ENCODE results near the gene NANS. TPM values are rescaled to one million over a fixed set of nuclear protein-coding genes. Genes with fewer than 3 reads are reported as not detected.
"Not testable (repeated sequence)": the region's sequence is repeated elsewhere in the genome, so short reads cannot be mapped to it uniquely, and the experiment has no call there.

NANS gene
- total RNA-seq, 2 experiments from 2014 or later = 48.4 to 51.9 TPM

- DNase-seq; H3K27me3 Mint-ChIP-seq; H3K4me3 Mint-ChIP-seq; H3K27ac Mint-ChIP-seq; H3K9me3 Mint-ChIP-seq; POLR2A ChIA-PET; intact Hi-C loops (cut with micrococcal nuclease): not testable (repeated sequence)
- Mint-ChIP-seq H3K36me3 (peaks cover 11% of the 10 kb centered on the region), H3K4me1 (ENCODE audit: low read depth) (peaks cover 28% of the 10 kb centered on the region)
- CTCF ChIA-PET = interaction anchor here (1.9 kb wide), 1 partner anchor 140 kb away, joined by 4 read pairs; no protein-coding TSS in a partner anchor
Observed at GRCh38 chr9:98124091-98124490, 67.6 kb downstream of the NANS start.

DNA sequence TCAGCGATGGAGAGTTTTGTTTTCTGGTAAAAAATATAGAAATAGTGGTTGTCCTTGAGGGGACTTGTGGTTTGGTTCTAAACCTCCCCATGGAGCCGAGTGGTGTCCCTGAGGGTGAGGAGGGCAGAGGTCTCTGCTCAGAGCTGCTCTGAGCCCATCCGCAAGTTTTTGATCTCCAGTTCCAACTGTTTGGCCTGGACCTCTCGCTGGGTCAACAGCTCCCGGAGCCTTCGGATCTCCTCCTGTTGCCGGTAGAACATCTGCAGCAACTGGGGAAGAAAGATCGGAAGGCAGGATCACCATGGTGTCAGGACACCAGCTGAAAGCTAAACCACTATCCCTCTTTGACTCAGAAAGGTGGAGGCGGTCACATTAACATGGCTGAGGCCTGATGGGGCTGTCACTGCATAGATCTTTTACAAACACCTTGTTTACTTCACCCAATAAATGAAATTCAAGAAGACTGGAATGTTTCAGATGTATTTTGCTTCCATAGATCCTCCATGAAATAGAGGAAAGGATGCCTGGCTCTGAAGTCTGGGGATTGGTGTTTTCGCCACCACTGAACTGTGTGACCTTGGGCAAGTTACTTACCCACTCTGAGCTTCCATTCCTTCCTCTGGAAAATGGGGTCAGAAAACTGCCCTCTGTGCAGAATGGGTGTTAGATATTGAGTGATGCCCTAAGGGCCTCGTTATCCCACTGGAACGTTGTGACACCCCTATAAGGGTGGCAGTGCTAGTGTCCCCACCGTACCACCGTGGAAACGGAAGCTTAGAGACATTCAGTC, 68.3 kb downstream of the NANS start:
- ChIA-PET POLR2A (no interaction called here), CTCF (no interaction called here)
- intact Hi-C loops (cut with micrococcal nuclease) = no loop called here

DNA sequence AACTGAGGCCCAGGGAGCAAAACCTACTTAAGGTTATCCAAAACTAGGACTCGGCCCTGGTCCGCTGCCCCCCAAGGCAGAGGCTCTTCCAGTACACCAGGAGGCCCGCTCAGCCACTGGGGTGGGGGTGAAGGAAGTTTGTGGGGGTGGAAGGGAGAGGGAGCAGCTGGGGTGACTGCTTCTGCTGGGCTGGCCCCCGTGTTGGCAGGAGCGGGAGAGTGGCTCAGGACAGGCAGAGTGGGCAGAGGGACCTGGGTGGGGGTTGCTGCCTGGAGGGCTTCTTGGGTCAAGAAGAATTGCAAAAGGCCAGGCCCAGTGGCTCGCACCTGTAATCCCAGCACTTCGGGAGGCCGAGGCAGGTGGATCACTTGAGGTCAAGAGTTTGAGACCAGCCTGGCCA, 70.7 kb downstream of the NANS start:
- ChIA-PET POLR2A (no interaction called here), CTCF (no interaction called here)
- H3K27ac Mint-ChIP-seq = no peak overlapping the region
- intact Hi-C loops (cut with micrococcal nuclease) = no loop called here
- no peaks in the 10 kb centered on the region for H3K27me3 Mint-ChIP-seq
- DNase-seq = no peak
- H3K36me3 Mint-ChIP-seq = peaks cover 8% of the 10 kb centered on the region
- no peak overlapping the region for H3K4me3 Mint-ChIP-seq
- H3K9me3 Mint-ChIP-seq = no peaks in the 10 kb centered on the region
- peaks cover 6% of the 10 kb centered on the region for H3K4me1 Mint-ChIP-seq (ENCODE audit: low read depth)

More for the DNA sequence above, 68.3 kb downstream of the NANS start:
- no peak overlapping the region for H3K27ac Mint-ChIP-seq
- H3K36me3 Mint-ChIP-seq = peaks cover 8% of the 10 kb centered on the region
- H3K9me3 Mint-ChIP-seq = no peaks in the 10 kb centered on the region
- H3K4me1 Mint-ChIP-seq (ENCODE audit: low read depth) = peaks cover 28% of the 10 kb centered on the region
- DNase-seq = no peak
- H3K4me3 Mint-ChIP-seq = no peak overlapping the region
- no peaks in the 10 kb centered on the region for H3K27me3 Mint-ChIP-seq

DNA sequence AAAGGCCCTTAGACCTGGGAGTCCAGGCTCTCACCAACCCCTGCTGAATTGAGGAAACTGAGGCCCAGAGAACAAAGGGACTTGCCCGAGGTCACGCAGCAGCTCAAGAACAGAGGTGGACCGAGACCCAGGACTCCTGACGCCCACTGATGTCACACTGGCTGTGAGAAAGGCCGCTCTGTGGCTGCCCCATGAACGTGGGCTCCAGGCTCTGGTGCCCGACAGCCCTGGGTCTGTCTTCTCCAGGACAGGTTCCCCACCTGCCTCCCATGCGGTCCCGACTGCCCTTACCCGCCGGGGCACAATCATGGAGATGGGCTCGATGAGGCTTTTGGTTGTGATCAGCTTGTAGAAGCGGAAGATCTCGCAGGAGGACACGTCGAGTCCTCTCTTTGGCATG, 71.8 kb downstream of the NANS start:
- no peaks in the 10 kb centered on the region for H3K9me3 Mint-ChIP-seq
- ChIA-PET POLR2A (no interaction called here), CTCF (interaction anchor here (1.0 to 1.3 kb wide), 2 partner anchors 9 to 135 kb away, joined by 3 to 7 read pairs; partner anchors contain the start of gene TRIM14)
- H3K4me1 Mint-ChIP-seq (ENCODE audit: low read depth) = peaks cover 5% of the 10 kb centered on the region
- H3K27ac Mint-ChIP-seq = no peak overlapping the region
- H3K27me3 Mint-ChIP-seq = no peaks in the 10 kb centered on the region
- peaks cover 8% of the 10 kb centered on the region for H3K36me3 Mint-ChIP-seq
- intact Hi-C loops (cut with micrococcal nuclease) = no loop called here
- H3K4me3 Mint-ChIP-seq = no peak overlapping the region
- DNase-seq = no peak

GRCh38 chr9:98129451-98129881, 72.9 kb downstream of the NANS start:
- H3K36me3 Mint-ChIP-seq = peaks cover 6% of the 10 kb centered on the region
- ChIA-PET CTCF (interaction anchor here (1.0 to 1.3 kb wide), 2 partner anchors 11 to 134 kb away, joined by 3 to 7 read pairs; partner anchors contain the start of gene TRIM14), POLR2A (no interaction called here)
- DNase-seq = no peak
- no peaks in the 10 kb centered on the region for H3K9me3 Mint-ChIP-seq
- no peak overlapping the region for H3K27ac Mint-ChIP-seq
- intact Hi-C loops (cut with micrococcal nuclease) = no loop called here
- H3K27me3 Mint-ChIP-seq = no peaks in the 10 kb centered on the region
- H3K4me1 Mint-ChIP-seq (ENCODE audit: low read depth) = peaks cover 5% of the 10 kb centered on the region
- H3K4me3 Mint-ChIP-seq = no peak overlapping the region

- H3K4me1 Mint-ChIP-seq (ENCODE audit: low read depth); POLR2A ChIA-PET; H3K4me3 Mint-ChIP-seq; intact Hi-C loops (cut with micrococcal nuclease); H3K9me3 Mint-ChIP-seq; CTCF ChIA-PET; H3K27ac Mint-ChIP-seq; DNase-seq; H3K27me3 Mint-ChIP-seq; H3K36me3 Mint-ChIP-seq: not testable (repeated sequence)
Observed at GRCh38 chr9:98130060-98130459, 73.5 kb downstream of the NANS start.

DNA sequence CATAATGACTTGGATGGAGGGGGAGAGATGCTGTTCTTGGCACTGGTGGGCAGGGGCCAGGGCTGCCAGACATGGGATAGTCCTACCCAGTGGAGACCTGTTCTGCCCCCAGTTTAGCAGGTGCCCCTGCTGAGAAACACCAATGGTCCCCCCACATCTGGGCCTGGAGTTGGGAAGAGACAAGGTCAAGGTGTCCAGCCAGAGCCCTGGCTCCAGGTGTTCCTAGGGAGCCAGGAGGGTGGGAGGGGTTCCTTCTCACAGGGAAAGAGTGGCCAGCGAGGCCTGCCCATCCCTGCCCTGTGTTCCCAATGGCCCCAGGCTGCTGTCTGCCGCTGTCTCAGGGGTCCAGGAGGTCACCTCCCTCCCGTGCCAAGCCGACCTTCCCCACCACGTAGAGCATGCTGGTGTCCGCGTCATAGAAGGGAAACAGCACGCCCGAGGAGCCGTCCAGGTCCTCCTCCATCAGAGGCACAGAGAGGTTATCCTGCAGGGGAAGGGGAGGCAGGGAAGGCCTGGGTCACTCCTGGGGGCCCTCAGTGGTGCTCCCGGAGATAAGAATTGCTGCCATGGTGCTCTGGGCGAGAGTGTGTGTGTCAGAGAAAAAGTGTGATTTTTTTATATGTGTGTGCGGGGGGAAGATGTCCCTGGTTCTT, 74.2 kb downstream of the NANS start:
- no peak overlapping the region for H3K4me3 Mint-ChIP-seq
- H3K27ac Mint-ChIP-seq = no peak overlapping the region
- DNase-seq = no peak
- H3K27me3 Mint-ChIP-seq = no peaks in the 10 kb centered on the region
- ChIA-PET POLR2A (no interaction called here), CTCF (no interaction called here)
- H3K4me1 Mint-ChIP-seq (ENCODE audit: low read depth) = peaks cover 5% of the 10 kb centered on the region
- no peaks in the 10 kb centered on the region for H3K9me3 Mint-ChIP-seq
- peaks cover 6% of the 10 kb centered on the region for H3K36me3 Mint-ChIP-seq
- intact Hi-C loops (cut with micrococcal nuclease) = no loop called here

DNA sequence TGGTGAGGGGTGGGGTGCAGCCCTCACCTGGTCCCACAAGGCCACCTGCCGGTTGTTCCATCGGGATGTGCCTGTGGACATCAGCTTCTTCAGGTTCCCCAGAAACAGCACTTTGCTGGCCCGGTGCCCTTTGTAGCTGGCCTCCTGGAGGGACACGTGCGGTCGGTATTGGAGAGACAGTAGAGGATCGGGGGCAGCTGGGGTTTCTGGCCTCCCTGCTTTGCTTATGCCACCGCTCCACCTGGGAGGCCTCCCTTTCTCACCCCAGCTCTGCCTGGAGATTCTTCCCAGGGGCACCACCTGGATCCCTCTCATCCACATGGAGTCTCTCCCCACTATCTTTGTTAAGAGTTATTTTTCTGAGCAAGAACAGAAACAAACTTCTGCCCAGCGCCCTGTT, 75.6 kb downstream of the NANS start:
- Mint-ChIP-seq H3K4me1 (ENCODE audit: low read depth) (peaks cover 5% of the 10 kb centered on the region), H3K9me3 (no peaks in the 10 kb centered on the region), H3K36me3 (no peaks in the 10 kb centered on the region), H3K27ac (no peak overlapping the region), H3K4me3 (no peak overlapping the region), H3K27me3 (no peaks in the 10 kb centered on the region)
- ChIA-PET CTCF (interaction anchor here (1.0 kb wide), 1 partner anchor 74 kb away, joined by 3 read pairs; no protein-coding TSS in a partner anchor), POLR2A (no interaction called here)
- DNase-seq = no peak
- intact Hi-C loops (cut with micrococcal nuclease) = no loop called here

Other genes starting within 250 kb of the NANS start
- gene FOXE1, start 203.5 kb upstream of the NANS start, total RNA-seq = not detected
- 10 to 100 TPM; 13.3 to 13.4 TPM for gene TRMO, start 134.2 kb upstream of the NANS start, total RNA-seq
- gene HEMGN, start 118.6 kb upstream of the NANS start, total RNA-seq = under 1 TPM; 0.69 to 0.99 TPM
- gene ANP32B, start 73.4 kb upstream of the NANS start, total RNA-seq = 100 to 1,000 TPM; 352 to 358 TPM
- 10 to 100 TPM; 49.1 to 52.7 TPM for gene TRIM14, start 62.5 kb downstream of the NANS start, total RNA-seq
- gene CORO2A, start 135.9 kb downstream of the NANS start, total RNA-seq = 1 to 10 TPM; 9.8 to 9.9 TPM
- 1 to 10 TPM; 5.2 to 5.3 TPM for gene TBC1D2, start 198.9 kb downstream of the NANS start, total RNA-seq